Measurements from ENCODE around the gene CLEC19A.

Gene CLEC19A

GRCh38 chr16:19254611-19255010 is 30.9 kb upstream of the CLEC19A start:
- no peaks in the 10 kb centered on the region for H3K36me3 ChIP-seq (ENCODE audit: insufficient read depth, low read length)
- no peaks in the 10 kb centered on the region for H3K4me1 ChIP-seq (ENCODE audit: control insufficient read depth, insufficient read depth, low read length)
- H3K4me3 ChIP-seq (ENCODE audit: low read length) = no peak overlapping the region
- H3K4me2 ChIP-seq (ENCODE audit: low read length) = no peak overlapping the region
- no peaks in the 10 kb centered on the region for H3K9me3 ChIP-seq (replicated peaks; ENCODE audit: low read length)
- H3K27me3 ChIP-seq (ENCODE audit: control insufficient read depth, insufficient read depth, low read length) = no peaks in the 10 kb centered on the region
- H3K9ac ChIP-seq (ENCODE audit: low read depth, low read length) = no peak overlapping the region

- H3K9me3 ChIP-seq (replicated peaks; ENCODE audit: low read length) = no peaks in the 10 kb centered on the region
- H3K9ac ChIP-seq (ENCODE audit: low read depth, low read length) = no peak overlapping the region
- no peaks in the 10 kb centered on the region for H3K36me3 ChIP-seq (ENCODE audit: insufficient read depth, low read length)
- no peak overlapping the region for H3K4me2 ChIP-seq (ENCODE audit: low read length)
- no peaks in the 10 kb centered on the region for H3K4me1 ChIP-seq (ENCODE audit: control insufficient read depth, insufficient read depth, low read length)
- H3K4me3 ChIP-seq (ENCODE audit: low read length) = no peak overlapping the region
- no peaks in the 10 kb centered on the region for H3K27me3 ChIP-seq (ENCODE audit: control insufficient read depth, insufficient read depth, low read length)
These were observed 21.3 kb upstream of the CLEC19A start for GRCh38 chr16:19264123-19264673.

GRCh38 chr16:19265380-19265930 is 20.1 kb upstream of the CLEC19A start:
- Histone ChIP-seq H3K36me3 (ENCODE audit: insufficient read depth, low read length) (no peaks in the 10 kb centered on the region), H3K9me3 (replicated peaks; ENCODE audit: low read length) (no peaks in the 10 kb centered on the region), H3K4me3 (ENCODE audit: low read length) (no peak overlapping the region), H3K4me2 (ENCODE audit: low read length) (no peak overlapping the region), H3K4me1 (ENCODE audit: control insufficient read depth, insufficient read depth, low read length) (no peaks in the 10 kb centered on the region), H3K9ac (ENCODE audit: low read depth, low read length) (no peak overlapping the region), H3K27me3 (ENCODE audit: control insufficient read depth, insufficient read depth, low read length) (no peaks in the 10 kb centered on the region)

- Histone ChIP-seq H3K36me3 (ENCODE audit: insufficient read depth, low read length) (no peaks in the 10 kb centered on the region), H3K27me3 (ENCODE audit: control insufficient read depth, insufficient read depth, low read length) (no peaks in the 10 kb centered on the region), H3K9me3 (replicated peaks; ENCODE audit: low read length) (no peaks in the 10 kb centered on the region), H3K4me3 (ENCODE audit: low read length) (no peak overlapping the region), H3K4me2 (ENCODE audit: low read length) (no peak overlapping the region), H3K9ac (ENCODE audit: low read depth, low read length) (no peak overlapping the region), H3K4me1 (ENCODE audit: control insufficient read depth, insufficient read depth, low read length) (no peaks in the 10 kb centered on the region)
These were observed 18.8 kb upstream of the CLEC19A start for GRCh38 chr16:19266774-19267173.

- Histone ChIP-seq H3K9ac (ENCODE audit: low read depth, low read length) (no peak overlapping the region), H3K9me3 (replicated peaks; ENCODE audit: low read length) (no peaks in the 10 kb centered on the region), H3K4me2 (ENCODE audit: low read length) (no peak overlapping the region), H3K4me3 (ENCODE audit: low read length) (no peak overlapping the region), H3K27me3 (ENCODE audit: control insufficient read depth, insufficient read depth, low read length) (no peaks in the 10 kb centered on the region), H3K4me1 (ENCODE audit: control insufficient read depth, insufficient read depth, low read length) (no peaks in the 10 kb centered on the region), H3K36me3 (ENCODE audit: insufficient read depth, low read length) (no peaks in the 10 kb centered on the region)
These were observed 16.4 kb upstream of the CLEC19A start for GRCh38 chr16:19269098-19269497.

- Histone ChIP-seq H3K9ac (ENCODE audit: low read depth, low read length) (no peak overlapping the region), H3K4me1 (ENCODE audit: control insufficient read depth, insufficient read depth, low read length) (no peaks in the 10 kb centered on the region), H3K4me2 (ENCODE audit: low read length) (no peak overlapping the region), H3K9me3 (replicated peaks; ENCODE audit: low read length) (no peaks in the 10 kb centered on the region), H3K27me3 (ENCODE audit: control insufficient read depth, insufficient read depth, low read length) (no peaks in the 10 kb centered on the region), H3K36me3 (ENCODE audit: insufficient read depth, low read length) (no peaks in the 10 kb centered on the region), H3K4me3 (ENCODE audit: low read length) (no peak overlapping the region)
These were observed 11.2 kb upstream of the CLEC19A start for GRCh38 chr16:19274165-19274797.

GRCh38 chr16:19278403-19278802 is 7.1 kb upstream of the CLEC19A start:
- H3K4me3 ChIP-seq (ENCODE audit: low read length) = no peak overlapping the region
- no peaks in the 10 kb centered on the region for H3K36me3 ChIP-seq (ENCODE audit: insufficient read depth, low read length)
- H3K9ac ChIP-seq (ENCODE audit: low read depth, low read length) = no peak overlapping the region
- no peak overlapping the region for H3K4me2 ChIP-seq (ENCODE audit: low read length)
- H3K27me3 ChIP-seq (ENCODE audit: control insufficient read depth, insufficient read depth, low read length) = no peaks in the 10 kb centered on the region
- H3K4me1 ChIP-seq (ENCODE audit: control insufficient read depth, insufficient read depth, low read length) = no peaks in the 10 kb centered on the region
- H3K9me3 ChIP-seq (replicated peaks; ENCODE audit: low read length) = no peaks in the 10 kb centered on the region

GRCh38 chr16:19281246-19281645 is 4.3 kb upstream of the CLEC19A start:
- H3K9me3 ChIP-seq (replicated peaks; ENCODE audit: low read length) = no peaks in the 10 kb centered on the region

GRCh38 chr16:19282101-19282500 is 3.4 kb upstream of the CLEC19A start:
- H3K4me1 ChIP-seq (ENCODE audit: control insufficient read depth, insufficient read depth, low read length) = no peaks in the 10 kb centered on the region
- no peaks in the 10 kb centered on the region for H3K36me3 ChIP-seq (ENCODE audit: insufficient read depth, low read length)
- no peak overlapping the region for H3K4me2 ChIP-seq (ENCODE audit: low read length)
- no peak overlapping the region for H3K4me3 ChIP-seq (ENCODE audit: low read length)
- H3K9ac ChIP-seq (ENCODE audit: low read depth, low read length) = no peak overlapping the region
- no peaks in the 10 kb centered on the region for H3K27me3 ChIP-seq (ENCODE audit: control insufficient read depth, insufficient read depth, low read length)
- no peaks in the 10 kb centered on the region for H3K9me3 ChIP-seq (replicated peaks; ENCODE audit: low read length)

More at GRCh38 chr16:19281246-19281645, 4.3 kb upstream of the CLEC19A start:
- no peak overlapping the region for H3K4me3 ChIP-seq (ENCODE audit: low read length)
- no peaks in the 10 kb centered on the region for H3K27me3 ChIP-seq (ENCODE audit: control insufficient read depth, insufficient read depth, low read length)
- no peaks in the 10 kb centered on the region for H3K4me1 ChIP-seq (ENCODE audit: control insufficient read depth, insufficient read depth, low read length)
- H3K4me2 ChIP-seq (ENCODE audit: low read length) = no peak overlapping the region
- H3K36me3 ChIP-seq (ENCODE audit: insufficient read depth, low read length) = no peaks in the 10 kb centered on the region
- no peak overlapping the region for H3K9ac ChIP-seq (ENCODE audit: low read depth, low read length)

- Histone ChIP-seq H3K27me3 (ENCODE audit: control insufficient read depth, insufficient read depth, low read length) (no peaks in the 10 kb centered on the region), H3K36me3 (ENCODE audit: insufficient read depth, low read length) (no peaks in the 10 kb centered on the region), H3K4me3 (ENCODE audit: low read length) (no peak overlapping the region), H3K4me2 (ENCODE audit: low read length) (no peak overlapping the region), H3K4me1 (ENCODE audit: control insufficient read depth, insufficient read depth, low read length) (no peaks in the 10 kb centered on the region), H3K9ac (ENCODE audit: low read depth, low read length) (no peak overlapping the region), H3K9me3 (replicated peaks; ENCODE audit: low read length) (no peaks in the 10 kb centered on the region)
These were observed 1.9 kb upstream of the CLEC19A start for GRCh38 chr16:19283637-19284036.

- no peaks in the 10 kb centered on the region for H3K27me3 ChIP-seq (ENCODE audit: control insufficient read depth, insufficient read depth, low read length)
- no peaks in the 10 kb centered on the region for H3K36me3 ChIP-seq (ENCODE audit: insufficient read depth, low read length)
- H3K4me3 ChIP-seq (ENCODE audit: low read length) = no peak overlapping the region
- no peaks in the 10 kb centered on the region for H3K9me3 ChIP-seq (replicated peaks; ENCODE audit: low read length)
- H3K4me1 ChIP-seq (ENCODE audit: control insufficient read depth, insufficient read depth, low read length) = no peaks in the 10 kb centered on the region
- H3K9ac ChIP-seq (ENCODE audit: low read depth, low read length) = no peak overlapping the region
- H3K4me2 ChIP-seq (ENCODE audit: low read length) = no peak overlapping the region
These were observed 1.3 kb upstream of the CLEC19A start for GRCh38 chr16:19284207-19284606.

- H3K4me2 ChIP-seq (ENCODE audit: low read length) = no peak overlapping the region
- no peak overlapping the region for H3K9ac ChIP-seq (ENCODE audit: low read depth, low read length)
- H3K4me1 ChIP-seq (ENCODE audit: control insufficient read depth, insufficient read depth, low read length) = no peaks in the 10 kb centered on the region
- H3K9me3 ChIP-seq (replicated peaks; ENCODE audit: low read length) = no peaks in the 10 kb centered on the region
- H3K36me3 ChIP-seq (ENCODE audit: insufficient read depth, low read length) = no peaks in the 10 kb centered on the region
- H3K4me3 ChIP-seq (ENCODE audit: low read length) = no peak overlapping the region
- H3K27me3 ChIP-seq (ENCODE audit: control insufficient read depth, insufficient read depth, low read length) = no peaks in the 10 kb centered on the region
These were observed 1.3 kb downstream of the CLEC19A start for GRCh38 chr16:19286827-19287226.
